OCI-LY7 (cell line): ENCODE results near the gene RPL22. TPM values are rescaled to one million over a fixed set of nuclear protein-coding genes. Genes with fewer than 3 reads are reported as not detected.

Experiments used
- BruUV-seq: library from RNA; stranded (reverse); fragments of 400-500 nt; replicated peaks from 2 replicates; lab custom pipeline; 2021; lab: Mats Ljungman, UMichigan
- CTCF ChIA-PET: fragments of 300-600 bp; sonication (Branson Sonifier 250); formaldehyde crosslinking; loops from one replicate; lab custom pipeline; 2022; ENCODE audit warnings: antibody characterized with exemption; ENCODE audit not compliant: unreplicated experiment; lab: Charles Lee
- POLR2A ChIA-PET: fragments of 300-600 bp; sonication (Branson Sonifier 250); formaldehyde crosslinking; loops from one replicate; lab custom pipeline; 2022; ENCODE audit warnings: antibody characterized with exemption; lab: Charles Lee
- DNase-seq: peaks from one replicate; pipeline ENCODE4 v3.0.0-alpha.2; 2015; ENCODE audit warnings: low spot score
- H2AFZ ChIP-seq: fragments of 200-600 bp; sonication (generic), shearing (Covaris generic); 2 replicates; pipeline ENCODE4 v1.6.1; 2014; ENCODE audit warnings: mild to moderate bottlenecking, antibody characterized with exemption, low read length, moderate library complexity
- H3K27ac ChIP-seq: fragments of 200-600 bp; sonication (generic); 2 replicates; pipeline ENCODE4 v1.5.1; 2014; ENCODE audit warnings: mixed run types, low read depth, mild to moderate bottlenecking, moderate library complexity, low read length, inconsistent platforms; ENCODE audit not compliant: poor library complexity, severe bottlenecking
- H3K36me3 ChIP-seq: fragments of 200-600 bp; sonication (generic); 2 replicates; pipeline ENCODE4 v1.6.1; 2014; ENCODE audit warnings: mild to moderate bottlenecking, antibody characterized with exemption, low read length, moderate library complexity, mixed read lengths; ENCODE audit not compliant: insufficient read depth
- H3K4me1 ChIP-seq: fragments of 200-600 bp; sonication (generic); 2 replicates; pipeline ENCODE4 v1.5.1; 2014; ENCODE audit warnings: mild to moderate bottlenecking, low read length; ENCODE audit not compliant: insufficient read depth, poor library complexity, severe bottlenecking
- H3K4me2 ChIP-seq: fragments of 200-600 bp; sonication (generic); 2 replicates; pipeline ENCODE4 v1.6.1; 2014; ENCODE audit warnings: mild to moderate bottlenecking, low read length
- H3K4me3 ChIP-seq: fragments of 200-600 bp; sonication (generic); 2 replicates; pipeline ENCODE4 v1.5.1; 2014; ENCODE audit warnings: mild to moderate bottlenecking, low read depth, low read length; ENCODE audit not compliant: poor library complexity, severe bottlenecking
- H3K79me2 ChIP-seq: fragments of 200-600 bp; sonication (generic); 2 replicates; pipeline ENCODE4 v1.6.1; 2016; ENCODE audit warnings: low read depth, mild to moderate bottlenecking, low read length, moderate library complexity, mixed read lengths; ENCODE audit not compliant: insufficient read depth
- H3K9me2 ChIP-seq: fragments of 200-600 bp; sonication (generic); 2 replicates; pipeline ENCODE4 v1.6.1; 2016; ENCODE audit warnings: mild to moderate bottlenecking, low read length, mixed read lengths; ENCODE audit not compliant: insufficient read depth
- H3K9me3 ChIP-seq: fragments of 200-600 bp; sonication (generic); 2 replicates; pipeline ENCODE4 v1.6.1; 2014; ENCODE audit warnings: mild to moderate bottlenecking, mixed run types, low read length, mixed read lengths
- H4K20me1 ChIP-seq: fragments of 200-600 bp; sonication (generic); 2 replicates; pipeline ENCODE4 v1.6.1; 2014; ENCODE audit warnings: mild to moderate bottlenecking, antibody characterized with exemption, low read length, moderate library complexity, mixed read lengths; ENCODE audit not compliant: insufficient read depth
- CTCF ChIP-seq: fragments of 200-600 bp; sonication (generic); conservative IDR thresholded peaks from 2 replicates; pipeline ENCODE4 v1.5.1; 2014; ENCODE audit warnings: mild to moderate bottlenecking, antibody characterized with exemption, low read length, moderate library complexity, mixed read lengths
- EZH2phosphoT487 ChIP-seq: fragments of 200-600 bp; sonication (generic); IDR thresholded peaks from 2 replicates; pipeline ENCODE4 v1.6.1; 2018; ENCODE audit warnings: low read depth, borderline replicate concordance, mild to moderate bottlenecking, mixed run types, antibody characterized with exemption, low read length, moderate library complexity, mixed read lengths
- intact Hi-C: fragments of 100-400 bp; cut with micrococcal nuclease; formaldehyde crosslinking; loops from one replicate; pipeline ENCODE4 v1.10.0; 2022; ENCODE audit not compliant: unreplicated experiment
- total RNA-seq, 2 experiments: library from RNA; depleted of rRNA in 1 of 2; stranded (reverse); fragments of >200 nt in 1 of 2; shearing (Covaris generic) in 1 of 2; gene quantifications; 2 replicates each; pipeline ENCODE4 v1.2.3, GENCODE V29; 2014 to 2022

RPL22 gene
- total RNA-seq, 2 experiments from 2014 or later: 249 to 589 TPM

- ChIA-PET CTCF (interaction anchor here (1.3 kb wide), 1 partner anchor 157 kb away, joined by 3 read pairs; no protein-coding TSS in a partner anchor), POLR2A (no interaction called here)
- H3K9me2 ChIP-seq: no peaks in the 10 kb centered on the region
- H4K20me1 ChIP-seq: no peaks in the 10 kb centered on the region
- no peaks in the 10 kb centered on the region for H3K9me3 ChIP-seq
- DNase-seq: peak; percentile 29
- no TSS peak for BruUV-seq
- H3K79me2 ChIP-seq: no peaks in the 10 kb centered on the region
- no peak overlapping the region for H3K4me2 ChIP-seq
- no peaks in the 10 kb centered on the region for H3K4me1 ChIP-seq
- intact Hi-C loops: loop anchor here (1.0 to 10.0 kb wide), 5 partner anchors 97 to 189 kb away; no protein-coding TSS in a partner anchor
- H3K36me3 ChIP-seq: no peaks in the 10 kb centered on the region
- no peak overlapping the region for H3K4me3 ChIP-seq
- H3K27ac ChIP-seq: no peak overlapping the region
- H2AFZ ChIP-seq: no peak overlapping the region
- no peak for TF ChIP-seq EZH2phosphoT487
- no peak for TF ChIP-seq CTCF
These were observed 46.6 kb upstream of the RPL22 start for GRCh38 chr1:6245869-6246496.

GRCh38 chr1:6245086-6245868, 45.9 kb upstream of the RPL22 start:
- Histone ChIP-seq H3K27ac (no peak overlapping the region), H3K36me3 (no peaks in the 10 kb centered on the region), H2AFZ (no peak overlapping the region), H3K79me2 (no peaks in the 10 kb centered on the region), H3K9me3 (no peaks in the 10 kb centered on the region), H3K4me2 (no peak overlapping the region), H3K9me2 (no peaks in the 10 kb centered on the region), H3K4me1 (no peaks in the 10 kb centered on the region), H3K4me3 (no peak overlapping the region), H4K20me1 (no peaks in the 10 kb centered on the region)
- TF ChIP-seq EZH2phosphoT487 (no peak), CTCF (peak; percentile 71)
- ChIA-PET POLR2A (no interaction called here), CTCF (interaction anchor here (0.6 to 1.3 kb wide), 2 partner anchors 157 to 194 kb away, joined by 3 read pairs; no protein-coding TSS in a partner anchor)
- DNase-seq: peak; percentile 74
- intact Hi-C loops: loop anchor here (5.0 to 10.0 kb wide), 3 partner anchors 112 to 190 kb away; no protein-coding TSS in a partner anchor
- BruUV-seq: no TSS peak
